HEK293T (cell line): ENCODE data around the gene TLK1.

Experiments used
- CTBP1 ChIP-seq: fragments of 450-650 bp; IDR thresholded peaks from 2 replicates; pipeline ENCODE4 v1.6.1; 2016; ENCODE audit warnings: borderline replicate concordance
- ELF4 ChIP-seq: fragments of 450-650 bp; IDR thresholded peaks from 2 replicates; pipeline ENCODE4 v1.6.1; 2017; ENCODE audit warnings: antibody characterized with exemption
- FOXA1 ChIP-seq: fragments of 450-650 bp; IDR thresholded peaks from 2 replicates; pipeline ENCODE4 v1.6.1; 2016; ENCODE audit warnings: mild to moderate bottlenecking
- FOXM1 ChIP-seq: fragments of 450-650 bp; IDR thresholded peaks from 2 replicates; pipeline ENCODE4 v1.6.1; 2017; ENCODE audit warnings: mild to moderate bottlenecking, borderline replicate concordance
- HDGF ChIP-seq: fragments of 450-650 bp; IDR thresholded peaks from 2 replicates; pipeline ENCODE4 v1.6.1; 2017; ENCODE audit warnings: antibody characterized with exemption, borderline replicate concordance
- NFRKB ChIP-seq: fragments of 450-650 bp; IDR thresholded peaks from 2 replicates; pipeline ENCODE4 v1.6.1; 2016; ENCODE audit warnings: mild to moderate bottlenecking, moderate library complexity
- SP1 ChIP-seq: fragments of 450-650 bp; IDR thresholded peaks from 2 replicates; pipeline ENCODE4 v1.6.1; 2017
- SUZ12 ChIP-seq: fragments of 450-650 bp; IDR thresholded peaks from 2 replicates; pipeline ENCODE4 v1.6.1; 2016; ENCODE audit warnings: mild to moderate bottlenecking
- TARDBP ChIP-seq: fragments of 450-650 bp; IDR thresholded peaks from 2 replicates; pipeline ENCODE4 v1.6.1; 2016

DNA sequence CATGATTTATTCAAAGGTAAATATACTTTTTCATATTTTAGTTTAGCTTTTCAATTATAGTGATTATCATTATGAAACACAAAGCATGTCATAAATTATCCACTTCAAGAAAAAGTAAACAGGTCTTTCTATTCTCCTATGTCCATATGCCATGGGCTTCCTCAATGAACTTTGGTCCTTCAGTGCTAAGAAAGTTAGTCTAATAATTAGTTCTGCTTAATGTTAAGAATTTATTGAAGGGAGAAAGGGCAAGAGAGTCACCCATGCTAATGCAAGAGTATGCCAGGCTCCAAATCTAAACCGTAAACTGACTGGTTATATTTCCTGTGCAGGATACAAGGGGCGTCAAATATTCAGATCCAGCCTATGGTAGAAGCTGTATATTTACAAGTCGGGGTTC lies 135.5 kb downstream of the TLK1 start:
- no peak for TF ChIP-seq CTBP1
- no peak for TF ChIP-seq SUZ12
- TF ChIP-seq FOXM1: no peak
- no peak for TF ChIP-seq TARDBP
- no peak for TF ChIP-seq ELF4
- TF ChIP-seq SP1: no peak
- TF ChIP-seq NFRKB: no peak
- no peak for TF ChIP-seq FOXA1
- no peak for TF ChIP-seq HDGF
